HepG2 (cell line): ENCODE measurements around the gene NCMAP. TPM values are rescaled to one million over a fixed set of nuclear protein-coding genes. Genes with fewer than 3 reads are reported as not detected.

Experiments used
- HINFP ChIP-seq: sonication (generic); formaldehyde crosslinking; IDR thresholded peaks from 2 replicates; pipeline ENCODE4 v1.4.0; 2020; ENCODE audit warnings: low read depth, mild to moderate bottlenecking, missing genetic modification reagents
- KAT2B ChIP-seq: fragments of 150-350 bp; IDR thresholded peaks from 2 replicates; pipeline ENCODE4 v1.6.1; 2014; ENCODE audit warnings: low read depth, low read length, borderline replicate concordance
- KIAA2018 ChIP-seq: sonication (generic); formaldehyde crosslinking; IDR thresholded peaks from 2 replicates; pipeline ENCODE4 v1.5.0; 2020; ENCODE audit warnings: mild to moderate bottlenecking, missing genetic modification reagents, borderline replicate concordance
- MAZ ChIP-seq, 2 experiments: sonication (generic) in 1 of 2; formaldehyde crosslinking in 1 of 2; IDR thresholded peaks; 2 replicates each; pipeline versions ENCODE4 v1.5.0 to v1.6.1; 2012 to 2020; ENCODE audit warnings: low read depth in 2 of 2, mild to moderate bottlenecking in 2 of 2, borderline replicate concordance in 1 of 2, improper control_type of control experiment in 1 of 2, low read length in 1 of 2, missing genetic modification reagents in 1 of 2, moderate library complexity in 1 of 2
- MIER2 ChIP-seq: IDR thresholded peaks from 2 replicates; pipeline ENCODE4 v1.6.1; 2016; ENCODE audit warnings: missing biosample characterization, missing genetic modification reagents
- NR2F1 ChIP-seq, 2 experiments: fragments of 450-650 bp in 1 of 2; formaldehyde crosslinking in 1 of 2; IDR thresholded peaks; 2 replicates each; pipeline versions ENCODE4 v1.5.0 to v1.6.1; 2016 to 2020; ENCODE audit warnings: mild to moderate bottlenecking in 1 of 2, missing compliant biosample characterization in 1 of 2, missing genetic modification reagents in 1 of 2, moderate library complexity in 1 of 2
- SNAPC4 ChIP-seq: sonication (generic); formaldehyde crosslinking; IDR thresholded peaks from 2 replicates; pipeline ENCODE4 v1.4.0; 2020; ENCODE audit warnings: mild to moderate bottlenecking, missing genetic modification reagents
- TERF1 ChIP-seq: sonication (generic); formaldehyde crosslinking; IDR thresholded peaks from 2 replicates; pipeline ENCODE4 v1.8.0; 2022; ENCODE audit warnings: mild to moderate bottlenecking, missing genetic modification reagents, moderate library complexity
- ZFY ChIP-seq: sonication (generic); formaldehyde crosslinking; IDR thresholded peaks from 2 replicates; pipeline ENCODE4 v1.4.0; 2020; ENCODE audit warnings: missing genetic modification reagents
- ZNF292 ChIP-seq: sonication (generic); formaldehyde crosslinking; IDR thresholded peaks from 2 replicates; pipeline ENCODE4 v1.8.1; 2022; ENCODE audit warnings: mild to moderate bottlenecking, low read depth, missing genetic modification reagents, borderline replicate concordance
- ZNF543 ChIP-seq: sonication (generic); formaldehyde crosslinking; IDR thresholded peaks from 2 replicates; pipeline ENCODE4 v1.4.0; 2020; ENCODE audit warnings: mild to moderate bottlenecking, missing genetic modification reagents
- ZSCAN31 ChIP-seq: sonication (generic); formaldehyde crosslinking; IDR thresholded peaks from 2 replicates; pipeline ENCODE4 v1.5.0; 2020; ENCODE audit warnings: low read depth, mild to moderate bottlenecking, missing genetic modification reagents
- ZZZ3 ChIP-seq: sonication (generic); formaldehyde crosslinking; IDR thresholded peaks from 2 replicates; pipeline ENCODE4 v1.4.0; 2020; ENCODE audit warnings: missing genetic modification reagents, mild to moderate bottlenecking, borderline replicate concordance
- polyA plus RNA-seq, 8 experiments: library from polyadenylated mRNA; depleted of rRNA in 3 of 8; stranded (reverse) in 7 of 8; unstranded in 1 of 8; fragments of >200 nt; fragmentation: Illumina TruSeq in 4 of 8; extraction: Trizol in 4 of 8; gene quantifications; 2 replicates each; pipeline versions ENCODE4 v1.2.1 to v1.2.3, GENCODE V29; 2011 to 2016; ENCODE audit warnings: low read depth in 4 of 8, missing spikeins in 1 of 8, mixed read lengths in 1 of 8; ENCODE audit not compliant: insufficient read depth in 1 of 8
- total RNA-seq, 5 experiments: library from RNA; depleted of rRNA; stranded (reverse); fragments of >200 nt; fragmentation: Illumina TruSeq; extraction: Trizol; gene quantifications; 2 replicates each; pipeline ENCODE4 v1.2.3, GENCODE V29; 2016; ENCODE audit warnings: low read depth in 1 of 5

NCMAP gene
- total and polyA plus RNA-seq, 2 of the 13 experiments (the other 11 are each of a cell fraction or from before 2014, with no cell fraction given) = 2.7 to 20.0 TPM

- no peak for TF ChIP-seq MAZ (IDR thresholded peaks at IDR 0.05; ENCODE audit: borderline replicate concordance, low read depth, low read length)
- no peak for TF ChIP-seq MAZ (CRISPR knock-in tag; IDR thresholded peaks at IDR 0.05; ENCODE audit: low read depth)
- peak; percentile 35; the same call in 1 of the 2 replicates for TF ChIP-seq ZFY
- TF ChIP-seq MIER2 (CRISPR knock-in tag) = no peak
- TF ChIP-seq KAT2B = no peak
- no peak for TF ChIP-seq ZNF543
- TF ChIP-seq TERF1 (CRISPR knock-in tag) = no peak
- TF ChIP-seq ZZZ3 = no peak
- TF ChIP-seq ZNF292 (CRISPR knock-in tag) = no peak
- no peak for TF ChIP-seq ZSCAN31
- no peak for TF ChIP-seq HINFP (CRISPR knock-in tag)
- no peak for TF ChIP-seq KIAA2018
- no peak for TF ChIP-seq SNAPC4 (CRISPR knock-in tag)
- TF ChIP-seq NR2F1 (CRISPR knock-in tag; IDR thresholded peaks at IDR 0.05) = no peak
Measured at GRCh38 chr1:24640288-24640687, 84.4 kb downstream of the NCMAP start (continued).
